DMS 273 (cell line): ENCODE measurements around the gene WDR62.

ENCODE experiments used
- DNase-seq: peaks from one replicate; lab custom pipeline; 2025; ENCODE audit not compliant: unreplicated experiment; lab: John Stamatoyannopoulos, UW

Gene WDR62

GRCh38 chr19:36073121-36073876 is 18.6 kb downstream of the WDR62 start:
- DNase-seq, result no peak

DNA sequence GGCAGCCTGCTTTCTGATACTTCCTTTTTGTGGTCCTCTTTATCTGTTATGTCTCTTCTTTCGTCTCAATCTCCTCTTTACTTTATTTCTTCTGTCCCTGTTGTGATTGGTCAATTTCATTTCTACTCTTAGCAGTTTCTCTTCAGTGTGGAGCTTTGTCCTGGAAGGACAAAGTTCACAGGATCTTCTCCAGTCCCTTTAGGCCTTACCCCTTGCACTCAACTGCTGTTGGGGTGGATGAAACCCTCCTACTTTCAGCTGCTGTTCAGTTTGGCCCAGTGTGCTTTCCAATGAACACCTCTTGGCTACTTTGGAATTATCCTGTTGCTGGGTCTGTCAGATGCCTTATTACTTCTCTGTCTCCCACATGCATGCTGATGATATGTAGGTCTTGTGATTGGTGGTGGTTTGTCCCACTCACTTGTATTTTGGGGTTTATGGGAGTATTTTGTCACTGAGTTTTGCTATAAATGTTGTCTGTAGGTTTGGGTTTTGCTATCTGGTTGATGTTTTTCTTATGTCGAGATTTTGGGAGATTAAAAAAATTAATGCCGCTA is 24.8 kb downstream of the WDR62 start:
- DNase-seq, result no peak

DNA sequence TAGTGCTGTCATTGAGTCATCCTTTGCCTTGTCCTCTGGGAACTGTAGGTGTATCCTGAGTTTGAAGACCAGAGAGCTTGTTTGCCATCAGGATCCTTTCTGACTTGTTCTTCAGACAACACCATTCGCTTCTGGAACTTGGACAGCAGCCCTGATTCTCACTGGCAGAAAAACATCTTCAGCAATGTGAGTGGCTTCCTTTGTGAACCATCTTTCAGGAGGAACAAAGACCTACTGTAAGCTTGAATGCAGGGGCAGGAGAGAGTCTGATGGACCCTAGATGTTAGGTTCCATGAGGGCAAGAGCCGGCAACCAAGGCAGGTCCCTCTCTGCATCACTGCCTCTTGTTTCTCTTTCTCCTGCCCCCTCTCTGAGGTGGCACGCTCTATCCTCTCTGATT is 26.7 kb downstream of the WDR62 start:
- DNase-seq, result no peak

GRCh38 chr19:36081894-36082293 is 27.2 kb downstream of the WDR62 start:
- DNase-seq, result no peak

DNA sequence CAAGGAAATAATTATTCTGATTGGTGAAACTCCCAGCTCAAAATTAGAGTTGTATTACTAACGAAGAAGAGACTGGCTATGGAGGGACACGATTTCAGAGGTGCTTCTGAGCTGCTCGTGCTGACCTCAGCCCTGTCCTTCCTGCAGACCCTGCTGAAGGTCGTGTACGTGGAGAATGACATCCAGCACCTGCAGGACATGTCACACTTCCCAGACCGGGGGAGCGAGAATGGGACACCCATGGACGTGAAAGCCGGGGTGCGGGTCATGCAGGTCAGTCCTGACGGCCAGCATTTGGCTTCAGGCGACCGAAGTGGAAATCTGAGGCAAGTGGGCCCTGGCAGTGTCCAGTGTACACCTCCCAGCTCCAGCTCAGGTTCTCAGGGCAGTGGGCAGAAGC is 28.2 kb downstream of the WDR62 start:
- DNase-seq, result no peak

GRCh38 chr19:36084231-36085009 is 29.7 kb downstream of the WDR62 start:
- no peak for DNase-seq

DNA sequence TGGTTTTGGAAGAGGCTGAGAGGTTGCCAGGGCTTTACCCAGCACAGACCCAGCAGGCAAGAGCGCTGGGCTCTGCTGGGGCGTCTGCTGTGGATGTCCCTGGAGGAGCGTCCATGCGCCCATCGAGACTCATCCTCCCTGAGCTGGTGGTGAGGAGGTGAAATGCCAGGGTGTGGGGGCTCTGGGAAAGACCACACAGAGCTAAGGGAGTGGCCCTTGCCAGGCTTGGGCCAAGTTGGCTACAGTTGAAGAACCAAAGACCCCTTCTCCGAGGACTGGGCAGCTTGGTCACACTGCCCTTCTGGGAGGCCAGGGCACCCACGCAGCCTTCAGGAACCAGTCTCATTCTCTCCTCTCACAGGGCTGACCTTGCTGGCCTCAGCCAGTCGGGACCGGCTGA is 31.6 kb downstream of the WDR62 start:
- DNase-seq, result no peak

GRCh38 chr19:36089847-36090246 is 35.1 kb downstream of the WDR62 start:
- DNase-seq, result no peak

DNA sequence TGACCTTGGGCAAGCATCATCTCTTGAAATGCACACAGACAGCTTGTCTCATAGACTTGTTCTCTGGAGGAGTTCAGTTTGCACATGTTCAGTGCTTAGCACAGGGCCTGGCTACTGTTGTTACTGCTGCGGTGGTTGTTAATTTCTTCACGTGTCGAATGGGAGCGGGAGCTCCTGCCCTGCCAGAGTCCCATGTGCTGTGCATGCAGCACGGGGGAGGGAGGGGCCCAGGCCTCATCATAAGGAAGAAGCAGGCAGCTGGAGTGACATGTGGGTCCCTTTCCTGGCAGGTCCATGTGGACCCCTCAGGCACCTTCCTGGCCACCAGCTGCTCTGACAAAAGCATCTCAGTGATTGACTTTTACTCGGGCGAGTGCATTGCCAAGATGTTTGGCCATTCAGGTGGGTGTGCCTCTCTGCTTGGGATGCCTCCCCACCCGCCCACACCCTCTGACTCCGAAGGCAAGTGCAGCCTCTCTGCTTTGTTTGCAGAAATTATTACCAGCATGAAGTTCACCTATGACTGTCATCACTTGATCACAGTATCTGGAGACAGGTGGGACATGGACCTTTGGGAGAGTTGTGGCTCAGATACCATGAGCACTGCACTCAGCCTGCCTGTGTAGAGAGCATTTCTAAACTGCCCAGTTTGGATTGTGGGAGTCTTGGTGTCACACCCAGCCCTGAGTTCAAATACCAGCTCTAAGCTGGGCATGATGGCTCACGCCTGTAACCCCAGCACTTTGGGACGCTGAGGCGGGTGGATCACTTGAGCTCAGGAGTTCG is 36.4 kb downstream of the WDR62 start:
- DNase-seq, result no peak

DNA sequence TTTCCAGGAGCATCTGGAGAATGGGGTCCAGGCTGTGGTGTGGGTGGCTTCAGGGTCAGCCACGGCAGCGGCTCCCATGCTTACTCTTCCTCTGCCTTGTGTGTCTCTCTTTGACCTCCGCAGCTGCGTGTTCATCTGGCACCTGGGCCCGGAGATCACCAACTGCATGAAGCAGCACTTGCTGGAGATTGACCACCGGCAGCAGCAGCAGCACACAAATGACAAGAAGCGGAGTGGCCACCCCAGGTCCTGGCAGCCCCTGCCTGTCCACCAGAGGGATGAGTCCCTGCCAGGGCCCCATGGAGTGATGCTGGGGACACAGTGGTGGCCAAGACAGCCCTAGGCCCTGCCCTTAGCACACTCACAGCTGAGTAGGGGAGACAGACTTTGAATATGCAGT is 37.9 kb downstream of the WDR62 start:
- DNase-seq, result no peak

DNA sequence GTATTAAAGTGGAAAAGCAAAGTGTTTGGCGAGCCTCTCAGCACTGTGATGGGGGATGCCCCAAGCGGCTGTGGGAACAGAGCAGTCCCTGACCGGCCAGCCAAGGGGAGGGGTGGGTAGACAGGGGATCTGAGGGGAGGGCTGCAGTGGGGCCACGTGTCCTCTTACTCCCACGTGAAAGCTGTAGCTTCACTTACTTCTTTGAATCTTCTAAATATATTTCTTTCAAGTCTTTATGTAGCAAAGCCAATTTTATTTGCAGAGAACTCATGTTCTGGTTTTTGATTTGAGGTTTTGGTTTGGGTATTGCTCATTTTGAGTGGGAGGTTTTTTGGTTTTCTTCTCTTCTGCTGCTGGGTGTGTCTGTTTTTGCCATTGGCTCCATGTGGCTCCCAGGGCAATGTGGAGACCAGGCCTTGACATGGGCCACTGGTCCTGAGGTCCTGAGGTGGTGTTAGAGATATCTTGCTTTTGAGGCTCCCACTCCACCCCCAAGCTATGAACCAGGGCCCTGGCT is 38.5 kb downstream of the WDR62 start:
- no peak for DNase-seq

GRCh38 chr19:36093687-36094086 is 39.0 kb downstream of the WDR62 start:
- no peak for DNase-seq

GRCh38 chr19:36097036-36097435 is 42.3 kb downstream of the WDR62 start:
- no peak for DNase-seq

- DNase-seq, result no peak
Observed at GRCh38 chr19:36099166-36099785, 44.6 kb downstream of the WDR62 start.

GRCh38 chr19:36100476-36100875 is 45.8 kb downstream of the WDR62 start:
- DNase-seq, result no peak

GRCh38 chr19:36101550-36102327 is 47.0 kb downstream of the WDR62 start:
- no peak for DNase-seq

DNA sequence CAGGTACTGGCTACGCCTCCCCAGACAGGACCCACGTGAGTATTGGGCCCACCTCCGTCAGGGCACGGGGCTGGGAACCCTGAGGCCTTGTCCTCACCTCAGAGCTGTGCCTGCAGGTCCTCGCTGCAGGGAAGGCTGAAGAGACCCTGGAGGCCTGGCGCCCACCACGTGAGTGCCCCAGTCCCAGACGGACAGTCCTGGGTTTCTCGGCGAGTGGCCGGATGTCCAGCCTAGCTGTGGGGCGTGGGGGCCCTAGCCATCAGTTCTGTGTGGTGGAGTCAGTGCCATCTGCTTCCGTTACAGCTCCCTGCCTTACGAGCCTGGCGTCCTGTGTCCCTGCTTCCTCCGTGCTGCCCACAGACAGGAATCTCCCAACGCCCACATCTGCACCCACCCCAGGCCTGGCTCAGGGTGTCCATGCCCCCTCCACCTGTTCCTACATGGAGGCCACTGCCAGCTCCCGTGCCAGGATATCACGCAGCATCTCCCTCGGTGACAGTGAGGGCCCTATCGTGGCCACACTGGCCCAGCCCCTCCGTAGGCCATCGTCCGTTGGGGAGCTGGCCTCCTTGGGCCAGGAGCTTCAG is 48.4 kb downstream of the WDR62 start:
- DNase-seq, result no peak

DNA sequence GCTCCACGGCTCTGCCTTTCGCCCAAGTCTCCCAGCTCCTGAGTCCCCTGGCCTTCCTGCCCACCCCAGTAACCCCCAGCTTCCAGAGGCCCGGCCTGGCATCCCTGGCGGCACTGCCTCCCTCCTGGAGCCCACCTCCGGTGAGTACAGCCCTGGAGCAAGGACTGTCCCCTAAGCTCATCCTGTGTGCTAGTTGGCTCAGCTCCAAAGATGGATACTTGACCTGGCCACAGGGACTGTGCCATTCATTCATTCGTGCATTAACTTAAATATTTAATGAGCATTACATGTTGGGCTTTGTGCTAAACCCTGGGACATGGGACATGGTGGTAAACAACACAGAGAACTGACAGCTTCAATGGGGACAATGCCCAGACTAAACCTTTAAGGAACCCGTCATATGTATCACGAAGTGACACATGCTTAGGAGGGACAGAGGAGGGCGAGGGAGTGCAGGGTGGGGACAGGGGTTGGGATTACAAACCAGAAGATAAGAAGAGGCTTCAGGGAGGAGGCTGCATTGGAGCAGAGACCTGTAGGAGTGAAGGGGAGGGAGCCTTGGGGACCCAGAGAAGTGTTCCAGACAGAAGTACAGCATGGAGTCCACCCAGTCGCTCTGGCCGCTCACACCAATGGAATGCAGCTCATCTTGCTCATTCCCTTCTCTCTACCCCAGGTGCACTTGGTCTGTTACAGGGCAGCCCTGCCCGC is 49.3 kb downstream of the WDR62 start:
- no peak for DNase-seq

DNA sequence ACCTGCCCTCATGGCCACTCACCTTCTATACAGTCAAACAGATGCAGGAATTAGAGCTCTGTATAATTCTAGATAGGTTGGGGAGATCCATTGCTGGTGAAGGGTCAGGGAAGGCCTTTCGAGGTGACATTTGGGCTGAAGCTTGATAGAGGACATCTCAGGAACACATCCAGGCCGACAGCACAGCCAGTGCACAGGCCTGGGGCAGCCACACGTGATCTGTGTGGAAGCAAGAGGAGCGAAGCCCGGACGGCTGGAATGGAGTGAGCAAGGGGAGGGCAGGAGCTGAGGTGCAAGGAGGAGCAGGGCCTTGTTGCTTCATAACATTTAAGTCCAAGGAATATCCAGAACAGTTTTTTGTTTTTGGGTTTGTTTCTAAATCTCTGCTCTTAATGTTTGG is 51.7 kb downstream of the WDR62 start:
- DNase-seq, result no peak
